Endothelial cell (in vitro differentiated cells): ENCODE data around the gene ATP6V1F. TPM values are rescaled to one million over a fixed set of nuclear protein-coding genes. Genes with fewer than 3 reads are reported as not detected.

ENCODE experiments used
- DNase-seq: peaks from one replicate; pipeline ENCODE4 v3.0.0; 2021; ENCODE audit warnings: low spot score
- H3K27ac Mint-ChIP-seq: one replicate; pipeline ENCODE4 v1.8.0; 2021; ENCODE audit warnings: mixed read lengths, inconsistent platforms; ENCODE audit not compliant: unreplicated experiment
- H3K27me3 Mint-ChIP-seq: one replicate; pipeline ENCODE4 v1.8.0; 2021; ENCODE audit warnings: mild to moderate bottlenecking, moderate library complexity, mixed read lengths, inconsistent platforms; ENCODE audit not compliant: unreplicated experiment
- H3K36me3 Mint-ChIP-seq: one replicate; pipeline ENCODE4 v1.8.0; 2021; ENCODE audit warnings: mild to moderate bottlenecking, low read depth, mixed read lengths, inconsistent platforms; ENCODE audit not compliant: unreplicated experiment
- H3K4me1 Mint-ChIP-seq: one replicate; pipeline ENCODE4 v1.8.0; 2021; ENCODE audit warnings: mild to moderate bottlenecking, mixed read lengths, inconsistent platforms; ENCODE audit not compliant: unreplicated experiment
- H3K4me3 Mint-ChIP-seq: one replicate; pipeline ENCODE4 v1.8.0; 2021; ENCODE audit warnings: mild to moderate bottlenecking, mixed read lengths, inconsistent platforms; ENCODE audit not compliant: unreplicated experiment
- H3K9me3 Mint-ChIP-seq: one replicate; pipeline ENCODE4 v1.8.0; 2021; ENCODE audit warnings: mixed read lengths, inconsistent platforms; ENCODE audit not compliant: unreplicated experiment
- CTCF ChIP-seq: fragments of 200-600 bp; sonication (generic); IDR thresholded peaks from one replicate; pipeline ENCODE4 v1.5.0; 2021; ENCODE audit warnings: antibody characterized with exemption; ENCODE audit not compliant: unreplicated experiment
- total RNA-seq: library from RNA; stranded (reverse); fragmentation: NEBNext Ultra II Directional; extraction: Animal tissue kit (Norgen Biotek cat#: 25700); gene quantifications from one replicate; pipeline ENCODE4 v1.2.1, GENCODE V29; 2021; ENCODE audit not compliant: unreplicated experiment

The ATP6V1F gene
- total RNA-seq, 1 donor from 2014 or later: 132 TPM

- Mint-ChIP-seq H3K27ac (no peak overlapping the region), H3K4me3 (no peak overlapping the region)
These were observed 43.5 kb downstream of the ATP6V1F start for GRCh38 chr7:128906001-128906765.

GRCh38 chr7:128906766-128907559, 44.3 kb downstream of the ATP6V1F start:
- peaks cover 3% of the 10 kb centered on the region for H3K36me3 Mint-ChIP-seq
- H3K4me1 Mint-ChIP-seq: peaks cover 14% of the 10 kb centered on the region
- DNase-seq: no peak
- H3K27ac Mint-ChIP-seq: no peak overlapping the region
- no peak for TF ChIP-seq CTCF
- no peak overlapping the region for H3K4me3 Mint-ChIP-seq
- H3K27me3 Mint-ChIP-seq: peaks cover 10% of the 10 kb centered on the region
- H3K9me3 Mint-ChIP-seq: no peaks in the 10 kb centered on the region

More at GRCh38 chr7:128906001-128906765, 43.5 kb downstream of the ATP6V1F start:
- no peak for DNase-seq
- Mint-ChIP-seq H3K36me3 (peaks cover 3% of the 10 kb centered on the region), H3K4me1 (peaks cover 7% of the 10 kb centered on the region), H3K27me3 (peaks cover 10% of the 10 kb centered on the region), H3K9me3 (no peaks in the 10 kb centered on the region)
- TF ChIP-seq CTCF: no peak

GRCh38 chr7:128908750-128909624, 46.3 kb downstream of the ATP6V1F start:
- H3K27ac Mint-ChIP-seq: no peak overlapping the region
- peaks cover 12% of the 10 kb centered on the region for H3K27me3 Mint-ChIP-seq
- H3K4me1 Mint-ChIP-seq: peaks cover 16% of the 10 kb centered on the region
- no peak for TF ChIP-seq CTCF
- H3K9me3 Mint-ChIP-seq: no peaks in the 10 kb centered on the region
- no peak for DNase-seq
- H3K4me3 Mint-ChIP-seq: peak overlapping the region; percentile 81
- peaks cover 3% of the 10 kb centered on the region for H3K36me3 Mint-ChIP-seq

- no peaks in the 10 kb centered on the region for H3K9me3 Mint-ChIP-seq
- no peak overlapping the region for H3K27ac Mint-ChIP-seq
These were observed 47.2 kb downstream of the ATP6V1F start for GRCh38 chr7:128909625-128910568.

More at GRCh38 chr7:128909625-128910568, 47.2 kb downstream of the ATP6V1F start:
- peaks cover 18% of the 10 kb centered on the region for H3K4me1 Mint-ChIP-seq
- H3K4me3 Mint-ChIP-seq: peak overlapping the region; percentile 81
- H3K27me3 Mint-ChIP-seq: peaks cover 15% of the 10 kb centered on the region
- DNase-seq: peak; percentile 39
- H3K36me3 Mint-ChIP-seq: peaks cover 3% of the 10 kb centered on the region
- TF ChIP-seq CTCF: no peak
